ENCODE measurements around the gene KPNA6.
"Not testable (repeated sequence)": the region's sequence is repeated elsewhere in the genome, so short reads cannot be mapped to it uniquely, and the experiment has no call there.

Gene KPNA6

GRCh38 chr1:32100807-32101708 lies 6.8 kb upstream of the KPNA6 start:
- DNase-seq (ENCODE audit: low spot score): no peak

GRCh38 chr1:32104127-32104526 lies 3.7 kb upstream of the KPNA6 start:
- DNase-seq (ENCODE audit: low spot score): no peak

GRCh38 chr1:32105338-32105737 lies 2.5 kb upstream of the KPNA6 start:
- no peak for DNase-seq (ENCODE audit: low spot score)

- DNase-seq (ENCODE audit: low spot score): no peak
Observed at GRCh38 chr1:32106663-32107275, 1.1 kb upstream of the KPNA6 start.

DNA sequence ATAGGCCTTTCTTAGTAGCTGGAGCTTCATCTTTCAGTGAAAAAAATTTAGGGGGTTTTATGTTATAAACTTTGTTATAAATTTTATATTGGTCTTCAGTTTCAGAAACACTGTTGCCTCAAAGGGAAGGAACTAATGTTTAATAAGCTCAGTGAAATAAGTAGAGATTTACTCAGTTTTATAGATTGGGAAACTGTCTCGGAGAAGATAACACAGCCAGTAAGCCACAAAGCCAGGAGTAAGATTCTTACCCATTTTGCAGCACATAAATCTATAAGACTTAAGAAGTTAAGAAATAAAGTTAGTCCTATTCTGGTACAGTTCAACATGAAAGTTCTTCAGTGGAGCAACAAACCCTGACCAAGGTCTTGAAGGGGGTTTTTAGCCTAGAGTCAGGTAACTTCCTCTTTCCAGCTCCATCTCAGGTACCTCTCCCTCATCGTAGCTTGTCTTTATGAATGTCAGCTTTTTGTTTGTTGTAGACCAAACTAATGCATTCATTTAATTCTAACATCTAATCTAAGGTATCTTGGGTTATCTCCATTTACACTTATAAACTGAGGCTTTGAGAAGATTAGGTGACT lies 3.3 kb downstream of the KPNA6 start:
- DNase-seq (ENCODE audit: low spot score): no peak

DNA sequence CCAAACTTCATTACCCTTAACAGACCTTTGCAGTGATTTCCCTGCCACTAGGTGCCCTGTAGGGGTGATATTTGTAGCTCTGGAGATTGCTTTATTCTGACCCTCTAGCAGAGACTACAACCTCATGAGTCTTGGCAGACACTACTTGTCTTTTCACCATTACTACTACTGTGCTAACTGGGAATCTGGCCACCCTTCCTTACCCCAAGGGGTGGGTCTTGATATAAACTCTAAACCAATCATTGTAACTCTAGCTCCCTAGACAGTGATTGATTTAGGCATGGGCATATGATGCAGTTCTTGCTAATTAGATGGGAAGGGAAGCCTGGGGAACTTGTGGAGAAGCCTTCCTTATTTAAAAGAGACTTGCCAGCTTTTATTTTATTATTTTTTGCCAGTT lies 3.9 kb downstream of the KPNA6 start:
- DNase-seq (ENCODE audit: low spot score): no peak

GRCh38 chr1:32112806-32113375 lies 5.0 kb downstream of the KPNA6 start:
- DNase-seq (ENCODE audit: low spot score): no peak

GRCh38 chr1:32113436-32113835 lies 5.6 kb downstream of the KPNA6 start:
- not testable (repeated sequence) for DNase-seq (ENCODE audit: low spot score)

GRCh38 chr1:32114420-32114819 lies 6.6 kb downstream of the KPNA6 start:
- no peak for DNase-seq (ENCODE audit: low spot score)

DNA sequence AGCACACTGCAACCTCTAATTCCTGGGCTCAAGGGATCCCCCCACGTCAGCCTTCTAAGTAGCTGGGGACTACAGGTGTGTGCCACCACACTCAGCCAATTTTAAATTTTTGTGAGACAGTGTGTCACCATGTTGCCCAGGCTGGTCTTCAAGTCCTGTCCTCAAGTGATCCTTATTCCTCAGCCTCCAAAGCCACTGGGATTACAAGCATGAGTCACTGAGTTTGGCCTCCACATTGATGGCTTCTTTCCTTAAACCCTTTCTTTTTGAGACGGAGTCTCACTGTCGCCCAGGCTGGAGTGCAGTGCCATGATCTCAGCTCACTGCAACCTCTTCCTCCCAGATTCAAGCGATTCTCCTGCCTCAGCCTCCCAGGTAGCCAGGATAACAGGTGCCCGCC lies 7.6 kb downstream of the KPNA6 start:
- DNase-seq (ENCODE audit: low spot score): no peak

GRCh38 chr1:32116531-32116930 lies 8.7 kb downstream of the KPNA6 start:
- no peak for DNase-seq (ENCODE audit: low spot score)

DNA sequence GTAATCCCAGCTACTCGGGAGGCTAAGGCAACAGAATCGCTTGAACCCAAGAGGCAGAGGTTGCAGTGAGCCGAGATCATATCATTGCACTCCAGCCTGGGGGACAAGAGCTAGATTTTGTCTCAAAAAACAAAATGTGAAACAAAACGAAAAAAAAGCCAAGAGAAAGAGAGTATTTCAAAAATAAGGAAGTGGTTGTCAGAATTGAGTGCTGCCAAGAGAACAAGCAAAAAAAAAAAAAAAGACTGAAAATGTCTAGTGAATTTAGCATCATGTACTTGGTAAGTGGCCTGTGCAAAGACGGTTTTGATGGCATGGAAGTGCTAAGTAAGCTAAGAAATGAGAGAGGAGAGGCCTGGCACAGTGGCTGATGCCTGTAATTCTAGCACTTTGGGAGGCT lies 14.3 kb downstream of the KPNA6 start:
- DNase-seq (ENCODE audit: low spot score): no peak

DNA sequence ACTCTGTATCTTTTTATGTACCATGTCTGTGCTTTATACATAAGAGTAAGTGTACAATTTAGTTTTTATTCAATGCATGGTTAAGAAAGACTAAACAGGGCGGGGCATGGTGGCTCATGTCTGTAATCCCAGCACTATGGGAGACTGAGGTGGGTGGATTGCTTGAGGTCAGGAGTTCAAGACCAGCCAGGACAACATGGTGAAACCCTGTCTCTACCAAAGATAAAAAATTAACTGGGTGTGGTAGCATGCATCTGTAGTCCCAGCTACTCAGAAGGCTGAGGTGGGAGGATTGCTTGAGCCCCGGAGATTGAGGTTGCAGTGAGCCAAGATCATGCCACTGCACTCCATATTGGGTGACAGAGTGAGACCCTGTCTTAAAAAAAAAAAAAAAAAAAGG lies 15.5 kb downstream of the KPNA6 start:
- DNase-seq (ENCODE audit: low spot score): not testable (repeated sequence)

DNA sequence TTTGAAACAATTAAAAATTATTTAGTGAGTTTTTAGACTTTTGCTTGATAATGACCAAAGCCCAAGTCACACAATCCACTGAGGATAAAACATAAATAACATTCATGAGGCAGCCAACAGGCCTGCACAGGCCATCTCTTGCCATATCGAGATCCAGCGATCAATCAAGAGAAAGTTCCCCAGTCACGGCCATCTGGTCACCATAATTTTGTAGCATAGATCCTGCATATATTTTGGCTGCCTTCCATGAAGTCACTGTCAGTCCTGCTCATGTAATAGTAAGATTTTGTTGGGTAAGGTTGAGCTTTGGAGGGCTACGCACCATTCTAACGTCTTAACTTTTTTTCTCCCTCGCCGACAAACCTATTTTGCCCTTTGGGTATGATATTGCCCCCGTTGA lies 17.5 kb downstream of the KPNA6 start:
- DNase-seq (ENCODE audit: low spot score): no peak

DNA sequence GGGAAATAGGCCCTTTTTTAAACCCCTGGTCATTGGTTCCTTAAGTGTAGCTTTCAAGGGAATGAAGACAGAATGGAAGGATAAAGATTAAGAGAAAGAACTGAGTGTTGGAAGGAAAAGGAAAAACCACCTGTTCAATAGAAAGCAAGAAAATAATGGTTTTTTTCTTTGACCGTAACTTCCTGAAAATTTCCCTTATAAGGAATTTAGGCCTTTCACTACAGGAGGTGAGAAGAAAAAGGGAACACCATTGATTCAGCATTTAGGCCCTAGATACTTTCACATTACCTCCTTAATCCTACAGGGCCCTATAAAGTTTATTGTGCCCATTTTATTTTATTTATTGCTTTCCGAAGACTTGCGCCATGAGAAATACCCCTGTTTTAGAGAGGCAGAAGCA lies 18.9 kb downstream of the KPNA6 start:
- DNase-seq (ENCODE audit: low spot score): no peak

DNA sequence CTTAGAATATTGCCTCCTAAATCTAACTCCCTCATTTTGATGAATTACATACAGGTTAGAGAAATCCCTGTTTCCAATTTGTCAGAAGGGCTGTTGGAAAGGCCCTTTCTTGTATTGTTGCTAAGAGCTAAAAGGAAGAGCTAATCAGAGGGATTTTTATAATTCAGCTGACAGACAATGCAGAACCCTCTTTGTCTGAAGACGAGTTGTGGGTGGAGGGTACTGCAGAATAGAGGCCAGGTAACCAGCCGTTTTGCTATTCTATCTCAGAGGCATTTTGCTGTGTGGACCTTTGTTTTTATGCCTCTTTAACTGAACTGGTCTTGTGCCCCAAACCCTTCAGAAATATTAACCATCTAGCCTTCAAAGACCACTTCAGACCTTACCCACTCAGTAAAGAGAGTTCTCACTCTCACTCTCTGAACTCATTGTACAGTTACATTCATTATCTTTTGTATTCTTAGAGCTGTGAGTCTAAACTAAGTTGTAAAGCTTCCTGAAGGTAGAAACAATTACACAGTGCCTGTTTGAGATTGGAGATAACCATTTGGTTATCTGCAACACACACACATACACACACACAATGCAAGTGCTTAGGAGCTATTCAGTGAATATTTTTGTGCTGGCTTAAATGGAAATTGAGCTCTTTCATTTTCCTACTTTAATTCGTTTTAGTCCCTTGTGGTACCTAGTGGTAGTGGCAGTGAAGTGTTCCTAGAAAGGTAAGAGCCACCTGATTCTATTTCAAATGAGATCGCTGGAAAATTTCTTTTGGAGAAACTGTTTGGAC lies 19.7 kb downstream of the KPNA6 start:
- peak; percentile 9 for DNase-seq (ENCODE audit: low spot score)

- peak; percentile 86 for DNase-seq (ENCODE audit: low spot score)
Observed at GRCh38 chr1:32128479-32128878, 20.6 kb downstream of the KPNA6 start.

- DNase-seq (ENCODE audit: low spot score): no peak
Observed at GRCh38 chr1:32128964-32129363, 21.1 kb downstream of the KPNA6 start.

DNA sequence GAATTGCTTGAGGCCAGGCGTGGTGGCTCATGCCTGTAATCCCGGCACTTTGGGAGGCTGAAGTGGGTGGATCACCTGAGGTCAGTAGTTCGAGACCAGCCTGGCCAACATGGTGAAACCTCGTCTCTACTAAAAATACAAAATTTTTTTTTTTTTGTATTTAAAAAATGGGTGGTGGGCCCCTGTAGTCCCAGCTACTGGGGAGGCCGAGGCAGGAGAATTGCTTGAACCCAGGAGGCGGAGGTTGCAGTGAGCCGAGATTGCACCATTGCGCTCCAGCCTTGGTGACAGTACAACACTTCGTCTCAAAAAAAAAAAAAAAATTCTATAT lies 26.1 kb downstream of the KPNA6 start:
- DNase-seq (ENCODE audit: low spot score): not testable (repeated sequence)

DNA sequence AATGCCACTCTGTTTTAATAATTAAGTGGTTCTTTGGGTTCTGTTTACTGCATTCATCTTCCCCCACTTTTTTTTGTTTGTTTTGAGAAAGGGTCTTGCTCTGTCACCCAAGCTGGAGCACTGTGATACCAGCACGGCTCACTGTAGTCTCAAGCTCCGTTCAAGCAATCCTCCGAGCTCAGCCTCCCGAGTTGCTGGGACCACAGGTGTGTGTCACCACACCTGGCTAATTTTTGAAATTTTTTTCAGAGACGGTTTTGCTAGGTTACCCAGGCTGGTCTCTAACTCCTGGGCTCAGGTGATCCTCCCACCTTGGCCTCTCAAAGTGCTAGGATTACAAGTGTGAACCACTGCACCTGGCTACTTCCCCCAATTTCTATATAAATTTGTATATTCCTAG lies 29.3 kb downstream of the KPNA6 start:
- no peak for DNase-seq (ENCODE audit: low spot score)

GRCh38 chr1:32138965-32139364 lies 31.1 kb downstream of the KPNA6 start:
- DNase-seq (ENCODE audit: low spot score): no peak
